HG02970 (cell line): ENCODE measurements around the gene PSD4.

Experiments used
- ATAC-seq: cut with Tn5 transposase; IDR thresholded peaks from one replicate; pipeline ENCODE4 v1.9.1; 2021; ENCODE audit warnings: mild to moderate bottlenecking, moderate library complexity, moderate number of reproducible peaks; ENCODE audit not compliant: unreplicated experiment, low FRiP score

Gene PSD4

DNA sequence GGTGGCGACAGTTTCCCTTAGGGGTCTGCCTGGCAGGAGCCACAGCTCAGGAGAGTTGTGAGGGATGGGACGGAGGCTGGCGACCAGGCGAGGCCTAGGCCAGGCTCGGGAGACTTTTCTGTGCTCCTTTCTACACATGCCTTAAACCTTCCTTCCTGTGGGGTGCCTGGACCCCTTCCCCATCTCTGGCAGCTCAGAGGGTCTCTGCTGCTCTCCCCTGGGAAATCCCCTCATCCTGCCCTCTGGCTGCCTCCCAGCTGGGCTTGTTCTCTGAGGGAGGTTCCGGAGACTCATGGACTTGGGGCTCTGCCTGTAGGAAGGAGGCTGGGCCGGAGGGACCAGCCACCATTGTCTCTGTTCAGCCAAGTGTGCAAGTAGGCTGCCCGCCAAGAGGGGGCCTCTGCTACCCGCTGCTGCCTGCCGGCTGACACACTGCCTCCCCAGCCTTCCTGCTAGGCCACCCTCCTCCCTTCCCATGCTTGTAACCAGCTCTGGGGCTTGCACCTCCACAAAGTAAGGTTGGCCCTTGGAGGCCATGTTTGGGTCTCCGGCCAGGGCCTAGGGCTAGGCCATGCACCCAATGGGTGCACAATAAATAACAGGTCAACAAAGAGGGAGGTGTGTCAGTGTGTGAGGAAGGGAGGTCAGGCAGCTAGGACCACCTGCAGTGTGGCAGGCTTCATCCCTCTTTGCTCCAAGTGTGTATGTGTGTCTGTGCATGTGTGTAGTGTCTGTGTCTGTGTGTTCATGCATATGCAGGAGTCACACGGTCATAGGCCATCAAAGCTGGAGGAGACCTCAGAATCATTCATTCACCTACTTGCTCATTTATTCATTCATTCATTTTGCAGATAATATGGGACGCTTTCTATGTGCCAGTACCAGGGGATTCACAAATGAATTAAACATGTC, 28.8 kb downstream of the PSD4 start:
- no peak for ATAC-seq

DNA sequence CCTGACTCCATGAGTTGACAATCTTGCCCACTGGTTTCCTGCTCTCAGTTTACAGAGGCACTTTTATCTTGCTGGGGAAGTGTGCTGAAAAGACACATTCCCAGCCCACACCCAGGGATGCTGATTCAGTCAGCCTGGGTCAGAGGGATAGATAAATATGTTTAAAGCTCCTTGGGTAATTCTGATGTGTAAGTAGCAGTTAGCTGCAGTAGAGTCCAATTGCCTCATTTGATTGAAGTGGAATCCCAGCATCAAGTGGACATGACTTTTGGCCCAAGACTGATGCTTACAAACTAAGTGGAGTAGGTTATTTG, 29.4 kb downstream of the PSD4 start:
- no peak for ATAC-seq

DNA sequence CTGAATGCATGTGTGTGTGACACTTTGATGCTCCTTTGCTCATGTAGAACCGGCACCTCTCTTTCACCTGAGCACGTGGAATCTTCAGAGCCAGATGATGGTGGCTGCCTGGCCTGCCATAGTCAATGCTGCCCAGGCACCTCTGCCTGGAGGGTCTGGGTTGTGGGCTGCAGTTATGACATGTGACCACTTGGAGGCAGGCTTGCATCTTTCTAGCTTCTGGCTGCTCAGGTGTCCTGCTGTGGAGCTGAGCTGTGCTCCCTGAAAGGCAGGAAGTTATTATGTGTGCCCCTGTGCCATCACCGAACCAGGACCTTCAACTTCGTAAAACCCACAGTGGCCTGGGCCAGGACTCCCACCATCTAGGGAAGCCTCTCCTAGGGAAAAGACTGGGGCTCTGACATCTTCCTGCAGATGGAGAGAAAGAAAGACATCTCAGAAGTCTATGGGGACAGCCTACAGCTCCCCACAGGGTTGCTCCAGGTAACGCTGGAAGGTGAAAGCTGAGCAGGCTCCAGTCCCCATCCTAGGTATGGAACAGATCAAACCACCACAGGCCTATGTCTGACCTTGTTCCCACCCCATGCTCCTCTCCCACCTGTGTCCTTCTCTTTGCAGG, 30.2 kb downstream of the PSD4 start:
- no peak for ATAC-seq

DNA sequence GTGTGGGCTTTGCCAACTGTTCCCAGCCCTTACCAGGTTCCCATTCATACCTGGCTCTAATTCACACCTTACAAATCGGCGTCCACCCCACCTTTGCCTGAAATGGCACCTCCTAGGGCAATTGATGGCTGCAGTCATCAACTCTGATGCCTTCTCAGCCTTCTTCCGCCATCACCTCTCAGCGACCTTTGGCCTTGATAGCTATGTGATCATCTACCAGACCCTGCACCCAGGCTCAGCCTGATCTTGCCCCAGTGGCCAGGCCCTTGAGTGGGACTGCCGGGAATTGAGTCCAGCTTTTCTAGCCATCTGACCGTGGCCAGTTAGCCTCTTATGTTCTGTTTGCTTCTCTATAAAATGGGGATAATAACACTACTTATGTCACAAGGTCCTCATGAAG, 32.5 kb downstream of the PSD4 start:
- no peak for ATAC-seq

DNA sequence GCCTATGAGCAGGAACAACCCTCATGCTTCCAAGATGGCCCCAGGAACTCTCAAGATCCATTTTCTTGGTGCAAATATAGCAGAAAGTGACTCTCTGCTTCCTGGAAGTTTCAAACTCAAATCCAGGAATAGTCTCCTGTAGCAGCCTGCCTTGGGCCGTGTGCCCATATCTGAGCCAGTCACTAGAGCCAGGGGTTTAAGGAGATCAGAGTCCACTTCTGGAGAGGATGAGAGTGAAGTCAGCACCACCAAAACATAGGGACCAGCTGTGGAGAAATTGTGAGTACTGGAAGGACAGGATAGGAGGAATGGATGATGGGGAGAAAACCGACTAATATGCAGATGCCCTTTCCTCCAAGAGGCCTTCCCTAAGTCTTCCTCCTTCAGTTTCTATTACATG, 33.2 kb downstream of the PSD4 start:
- no peak for ATAC-seq

DNA sequence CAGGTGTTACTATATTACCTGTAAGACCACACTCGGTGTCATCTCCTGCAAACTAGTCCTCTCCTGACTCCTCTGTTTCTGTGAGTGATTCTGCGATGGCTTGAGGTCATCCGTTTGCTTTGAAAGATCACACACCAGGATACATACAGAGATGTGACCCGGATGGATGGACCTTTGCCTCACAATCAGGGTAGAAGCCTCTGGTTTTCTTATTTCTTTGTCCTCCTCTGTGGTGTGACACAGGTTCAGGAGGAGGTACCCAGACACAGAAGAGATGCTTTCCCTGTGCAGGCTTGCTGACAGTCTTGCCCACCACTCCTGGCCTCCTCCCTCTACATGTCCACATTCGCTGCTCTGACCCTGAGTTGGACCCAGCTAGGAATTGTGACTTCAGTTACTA, 34.6 kb downstream of the PSD4 start:
- ATAC-seq = no peak

DNA sequence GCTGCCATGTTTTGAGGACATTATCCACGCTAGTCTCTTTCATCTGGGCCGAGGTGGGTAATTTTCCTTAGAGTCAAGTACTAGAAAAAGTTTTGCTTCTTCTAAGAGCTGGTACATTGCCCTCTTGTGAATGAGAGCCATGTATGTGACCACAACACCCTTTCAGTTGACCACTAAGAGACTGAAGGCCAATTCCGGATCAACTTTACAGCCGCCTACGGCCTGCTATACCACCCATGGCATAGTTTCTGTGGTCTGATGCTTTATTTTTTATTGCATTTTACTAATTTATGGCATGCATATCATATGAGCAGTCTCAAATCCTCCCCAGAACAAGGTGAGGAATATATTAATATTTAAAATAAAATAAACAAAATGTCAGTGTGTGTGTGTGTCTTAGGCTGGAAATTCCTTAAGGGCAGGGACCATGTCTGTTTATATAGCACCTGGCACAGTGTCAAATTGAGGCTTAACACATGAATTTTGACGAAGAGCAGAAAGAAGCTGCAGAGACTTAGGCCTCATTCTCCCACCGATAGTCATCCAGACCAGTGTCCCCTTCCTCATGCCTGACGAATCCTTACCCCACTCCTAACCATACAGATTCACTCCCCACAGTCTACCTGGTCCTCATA, 35.4 kb downstream of the PSD4 start:
- no peak for ATAC-seq

DNA sequence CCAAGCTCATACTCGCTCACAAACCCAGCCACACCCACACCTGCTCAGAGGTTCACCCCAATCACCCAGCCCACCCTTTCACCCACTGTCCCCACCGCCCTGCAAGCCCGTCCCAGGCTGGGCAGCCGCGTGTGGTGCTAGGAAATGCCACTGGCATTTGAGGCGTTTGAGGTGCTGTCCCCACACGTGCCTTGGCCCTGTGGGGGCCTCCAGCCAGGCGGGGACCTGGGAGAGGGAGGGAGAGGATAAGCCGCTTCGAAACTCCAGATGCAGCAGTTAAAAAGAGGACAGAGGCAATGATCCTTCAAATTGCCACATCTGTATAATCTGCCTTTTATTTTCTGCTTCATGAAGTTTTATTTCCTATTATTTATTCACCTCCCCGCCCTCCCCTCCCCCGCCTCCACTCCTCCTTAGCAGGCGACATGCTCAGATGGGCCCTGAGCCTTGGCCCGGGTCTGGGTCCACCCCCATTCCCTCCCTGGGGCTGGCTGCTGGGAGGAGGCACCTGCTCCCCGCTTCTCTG, 35.9 kb downstream of the PSD4 start:
- no peak for ATAC-seq

DNA sequence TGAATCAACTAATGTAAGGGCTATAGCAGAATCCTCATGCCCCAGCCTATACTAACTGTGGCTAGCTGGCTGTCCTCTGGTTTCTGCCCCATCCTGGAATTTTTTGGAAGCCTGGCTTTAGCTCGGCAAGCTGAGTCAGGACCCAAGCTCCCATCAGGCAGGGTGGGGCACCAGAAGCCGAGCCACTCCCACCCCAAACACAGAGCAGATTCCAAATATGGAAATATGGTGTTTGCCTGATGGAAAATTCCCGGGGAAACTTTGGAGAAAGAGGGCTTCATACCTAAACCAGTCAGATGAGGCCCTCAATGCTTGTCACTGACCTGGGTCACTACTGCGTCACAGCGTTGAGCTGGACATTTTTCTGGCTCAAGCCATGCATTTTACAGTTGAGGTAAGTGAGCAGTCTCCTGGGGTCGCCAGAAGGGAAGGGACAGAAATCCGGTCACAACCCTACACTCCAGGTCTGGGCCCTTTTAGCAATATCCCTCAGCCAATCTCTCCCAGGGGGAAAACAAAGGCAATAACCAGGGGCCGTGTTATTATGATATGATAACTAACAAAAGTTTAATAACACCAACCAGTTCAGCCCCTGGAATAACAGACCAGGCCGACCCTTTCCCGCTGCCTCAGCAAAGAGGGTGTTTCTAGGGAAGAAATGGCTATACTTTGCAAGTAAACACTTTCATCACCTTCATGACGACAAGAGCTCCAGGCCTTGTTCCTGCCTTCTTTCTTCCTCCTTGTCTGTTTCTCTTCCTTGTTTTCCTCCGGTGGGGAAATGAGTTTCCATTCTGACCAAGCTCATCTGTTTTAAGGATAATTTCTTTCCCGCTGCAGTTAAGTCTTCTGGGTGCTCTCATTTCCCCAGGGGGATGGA, 37.7 kb downstream of the PSD4 start:
- ATAC-seq = no peak

DNA sequence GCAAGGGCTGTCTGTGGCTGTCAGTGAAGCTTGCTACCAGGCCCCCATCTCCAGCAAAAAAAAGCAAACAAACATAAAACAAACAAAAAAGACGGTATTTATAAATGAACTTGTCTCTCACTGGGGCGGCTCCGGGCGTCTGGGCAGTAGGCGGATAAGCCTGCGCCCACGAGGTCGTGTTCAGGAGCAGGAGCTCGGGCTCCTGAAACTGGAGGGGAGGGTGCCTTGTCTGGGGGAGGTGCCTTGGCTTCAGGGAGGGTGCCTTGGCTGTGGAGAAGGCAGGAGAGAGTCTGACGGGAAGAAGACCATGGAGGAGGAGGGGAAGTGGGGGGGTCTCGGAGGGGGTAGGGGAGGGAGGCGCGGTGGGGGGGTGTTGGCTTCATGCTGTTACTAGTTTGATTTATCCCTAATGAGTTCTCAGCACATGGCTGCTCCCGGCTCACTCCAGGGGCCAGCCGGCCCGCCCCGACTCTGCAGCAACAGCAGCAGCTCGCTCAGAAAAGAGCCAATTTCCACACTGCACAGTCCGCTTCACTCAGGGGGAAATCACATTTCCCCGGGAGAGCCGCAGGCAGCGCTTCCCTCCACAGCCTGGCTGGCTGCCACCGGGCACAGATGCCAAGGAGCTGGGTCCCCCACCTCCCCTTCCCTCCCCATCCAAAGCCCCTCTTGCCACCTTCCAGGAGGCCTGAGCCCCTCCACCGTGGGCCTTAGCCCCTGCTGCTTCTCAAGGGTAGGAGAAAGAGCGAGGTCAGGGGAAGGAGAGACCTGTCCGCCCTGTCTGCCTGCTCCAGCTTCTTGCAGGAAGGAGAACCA, 38.7 kb downstream of the PSD4 start:
- no peak for ATAC-seq

DNA sequence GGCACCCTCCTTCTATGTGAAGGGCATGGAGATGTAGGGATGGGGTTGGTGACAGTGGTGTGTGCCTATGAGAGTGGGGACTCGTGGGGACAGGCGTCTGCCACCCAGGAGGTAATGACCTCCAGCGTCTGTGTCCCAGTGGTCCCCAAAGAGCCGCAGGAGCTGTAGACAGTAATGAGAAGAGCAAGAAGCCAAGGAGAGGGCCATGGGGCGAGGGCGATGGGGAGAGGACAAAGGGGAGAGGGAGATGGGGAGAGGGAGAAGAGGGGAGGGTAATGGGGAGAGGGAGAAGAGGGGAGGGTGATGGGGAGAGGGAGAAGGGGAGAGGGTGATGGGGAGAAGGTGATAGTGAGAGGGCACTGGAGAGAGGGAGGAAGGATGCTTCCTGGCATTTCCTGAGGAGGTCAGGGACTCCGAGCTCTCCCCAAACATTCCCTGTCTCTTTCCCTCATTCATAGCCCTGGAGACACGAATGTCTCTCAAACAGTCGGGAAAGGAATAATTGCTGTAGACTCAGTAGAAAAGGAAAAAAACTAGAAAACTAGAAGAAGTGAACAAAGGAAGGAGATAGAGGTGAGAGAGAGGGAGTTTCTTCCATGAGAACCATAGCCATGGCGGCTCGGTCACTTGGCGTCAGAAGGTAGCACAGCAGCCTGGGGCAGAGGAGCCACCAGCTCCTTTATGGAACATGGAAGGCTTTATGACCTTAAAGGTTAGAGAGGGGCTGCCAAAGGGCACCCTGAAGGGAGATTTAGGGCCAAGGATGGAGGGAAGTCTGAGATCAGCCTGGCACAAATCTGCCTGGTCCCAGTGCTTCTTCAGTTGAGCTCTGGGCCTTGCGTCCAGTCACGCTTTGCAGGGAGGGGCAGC, 39.5 kb downstream of the PSD4 start:
- ATAC-seq = no peak

DNA sequence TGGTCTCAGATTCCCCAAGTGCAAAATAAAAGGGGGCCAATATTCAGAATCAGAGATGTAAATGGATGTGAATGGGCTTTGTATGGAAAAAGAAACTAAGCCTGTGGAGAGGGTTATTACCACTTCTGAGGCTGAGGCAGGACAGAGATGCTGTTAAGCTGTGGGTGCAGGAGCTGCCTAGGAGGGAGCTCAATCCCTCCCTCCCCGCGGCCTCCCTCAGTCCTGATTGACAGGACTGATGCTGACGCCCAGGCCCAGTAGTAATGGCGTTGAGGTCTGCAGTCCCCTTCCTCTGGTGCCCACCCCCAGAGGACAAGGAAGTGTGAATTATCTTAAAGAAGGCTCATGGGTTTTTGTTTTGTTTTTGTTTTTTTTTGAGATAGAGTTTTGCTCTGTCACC, 40.4 kb downstream of the PSD4 start:
- no peak for ATAC-seq

DNA sequence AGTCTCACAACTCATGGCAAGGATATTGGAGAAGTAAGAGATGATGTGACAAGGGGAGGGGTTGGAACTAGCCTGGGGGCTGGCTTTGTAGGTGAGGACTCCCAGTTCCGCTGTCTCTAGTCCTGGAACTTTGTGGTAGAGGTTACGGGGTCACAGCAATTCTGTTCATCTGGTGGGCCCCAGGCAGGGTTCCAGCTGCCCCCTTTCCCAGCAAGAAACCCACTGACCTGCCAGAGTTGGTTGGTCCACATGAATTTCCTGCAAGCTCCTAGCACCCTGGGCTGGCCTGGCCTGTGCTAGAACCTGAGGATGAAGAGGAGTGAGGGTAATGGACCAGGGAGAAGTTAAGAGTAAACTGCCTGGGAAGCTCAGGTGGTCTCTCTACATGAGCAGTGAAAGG, 41.3 kb downstream of the PSD4 start:
- ATAC-seq = no peak

DNA sequence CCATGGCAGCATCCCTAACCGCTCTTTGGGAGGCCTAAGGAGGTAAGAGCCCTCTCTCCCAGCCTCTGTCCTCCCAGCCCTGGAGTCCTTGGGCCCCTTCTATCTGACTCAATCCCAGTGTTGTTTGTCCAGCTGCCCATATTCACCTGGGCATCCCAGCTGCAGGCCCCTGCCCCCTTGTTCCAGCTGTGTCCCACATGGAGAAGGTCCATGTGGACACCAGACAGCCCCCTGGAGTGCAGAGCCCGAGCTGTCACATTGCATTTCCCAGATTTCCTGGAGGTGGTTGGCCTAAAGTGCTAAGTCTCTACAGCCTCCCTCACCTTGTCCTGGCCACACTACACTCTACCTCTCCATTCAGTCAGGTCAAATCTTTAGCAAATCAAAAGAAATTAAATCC, 42.5 kb downstream of the PSD4 start:
- ATAC-seq = no peak

DNA sequence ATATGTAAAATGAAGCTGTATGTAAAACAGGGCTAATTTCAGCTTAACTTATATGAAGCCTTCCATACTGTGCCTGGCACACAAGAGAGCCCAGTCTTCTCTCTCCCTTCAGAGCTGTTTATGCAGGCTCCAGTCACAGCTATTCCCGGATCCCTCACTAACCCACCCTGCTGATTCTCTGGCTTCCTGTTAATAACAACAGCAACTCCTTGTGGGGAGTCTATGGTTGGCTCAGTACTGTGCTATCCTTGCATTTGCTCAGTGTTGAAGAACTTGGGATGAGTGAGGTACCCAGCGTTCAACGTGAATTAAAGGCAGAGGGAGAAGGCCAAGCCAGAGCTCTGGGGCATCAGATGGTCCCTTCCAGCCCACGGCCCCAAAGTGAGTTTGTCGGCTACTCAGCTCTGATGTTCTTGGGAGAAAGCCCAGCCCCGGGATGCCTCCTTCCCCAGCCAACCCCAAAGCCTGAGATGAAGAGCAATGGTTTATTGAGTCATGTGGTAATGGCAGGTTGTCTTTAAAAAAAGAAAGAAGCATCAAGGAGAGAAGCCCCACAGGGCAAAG, 43.2 kb downstream of the PSD4 start:
- ATAC-seq = no peak

DNA sequence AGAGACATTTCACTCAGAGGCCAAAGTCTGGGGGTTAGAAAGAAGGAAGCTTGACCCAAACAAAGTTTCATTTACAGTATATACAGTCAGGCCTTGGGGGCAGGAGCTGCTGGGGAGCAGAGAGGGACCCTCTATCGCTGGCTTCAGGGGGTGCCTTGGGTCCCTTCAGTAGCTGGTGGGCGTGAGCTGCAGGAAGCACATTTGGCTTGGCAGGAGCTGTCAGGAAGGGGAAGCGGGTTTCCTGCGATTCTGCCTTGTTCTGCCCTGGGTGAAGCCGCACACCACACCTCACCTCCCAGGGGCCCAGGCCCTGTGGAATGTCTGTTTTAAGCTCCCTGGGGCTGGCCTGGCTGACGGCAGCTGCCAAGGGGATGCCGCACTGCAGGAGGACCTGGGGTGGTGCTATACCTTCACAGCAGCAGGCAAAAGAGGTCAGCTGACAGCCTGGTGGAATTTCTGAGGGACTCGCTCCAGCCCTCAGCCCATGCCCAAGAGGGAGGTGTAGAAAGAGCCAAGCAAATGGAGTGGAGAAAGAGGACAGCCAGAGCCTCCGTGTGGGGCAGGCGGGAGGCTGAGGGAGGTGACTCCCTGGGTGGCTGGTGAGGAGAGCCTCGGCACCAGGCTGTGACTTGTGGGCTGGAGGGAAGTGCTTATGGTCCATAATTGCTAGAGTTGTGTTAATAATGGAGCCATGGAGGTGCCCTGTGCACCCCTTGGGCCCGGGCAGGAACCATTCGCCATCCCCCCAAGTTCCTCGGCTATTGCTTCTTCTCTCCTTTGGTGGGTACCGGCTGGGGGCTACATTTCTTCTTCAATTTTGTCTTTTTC, 43.9 kb downstream of the PSD4 start:
- no peak for ATAC-seq

DNA sequence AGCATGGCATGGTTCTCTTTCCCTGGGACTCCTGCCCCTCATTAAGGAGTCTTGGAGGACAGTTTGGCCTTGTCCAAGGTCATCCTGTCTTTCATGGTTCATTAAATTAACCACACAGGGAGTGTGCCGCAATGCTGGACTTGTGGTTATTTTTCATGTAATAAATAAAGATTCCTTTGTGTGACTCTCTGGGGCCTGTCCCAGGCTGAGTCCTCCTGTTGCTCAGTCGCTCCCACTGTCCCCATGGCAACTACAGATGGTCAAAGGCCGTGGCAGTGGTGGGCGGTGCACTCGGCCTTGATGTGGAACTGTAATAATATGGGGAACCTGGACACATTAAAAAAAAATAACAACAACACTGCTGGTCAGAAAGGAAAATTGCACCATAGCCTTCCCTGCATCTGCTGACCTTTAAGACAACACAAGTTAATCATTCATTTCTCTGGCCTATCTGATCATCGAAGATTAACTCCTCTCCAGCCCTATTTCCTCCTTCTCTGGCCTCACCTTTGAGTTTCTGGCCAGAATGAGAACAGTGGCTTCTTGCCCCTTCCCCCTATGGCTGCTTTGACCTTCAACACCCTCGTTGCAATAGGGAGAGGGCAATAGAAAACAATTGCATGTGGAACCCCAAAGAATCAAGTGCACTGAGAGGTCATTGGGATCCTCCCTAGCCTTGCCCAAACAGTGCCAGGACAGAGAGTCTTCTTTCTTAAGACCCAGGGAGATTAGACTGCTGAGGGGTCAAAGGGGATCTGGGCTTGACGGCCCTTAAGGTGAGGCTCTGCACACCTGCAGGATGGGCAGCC, 44.7 kb downstream of the PSD4 start:
- ATAC-seq = no peak
